ENCODE results near the gene MCTP2.
"Not testable (repeated sequence)": the region's sequence is repeated elsewhere in the genome, so short reads cannot be mapped to it uniquely, and the experiment has no call there.

MCTP2 gene

DNA sequence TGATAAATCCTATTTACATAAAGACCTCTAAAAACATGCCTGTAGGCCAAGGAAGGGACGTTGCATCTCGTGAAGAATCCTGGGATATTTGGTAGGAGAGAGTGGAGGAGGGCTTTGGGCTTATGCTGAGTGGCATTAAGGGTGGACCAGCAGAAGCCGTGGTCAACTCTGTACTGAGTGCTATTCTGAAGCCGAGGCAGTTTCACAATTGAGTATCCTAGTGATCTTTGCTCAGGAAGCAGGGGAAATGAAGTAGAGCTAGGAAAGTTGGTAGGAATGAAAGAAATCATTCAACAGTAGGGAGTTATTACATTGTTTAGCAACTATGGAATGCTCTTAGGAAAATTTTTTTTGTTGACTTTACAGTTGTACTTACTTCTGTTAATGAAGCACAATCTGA, 24.2 kb downstream of the MCTP2 start:
- peak overlapping the region; percentile 51; the same call in 1 of the 2 replicates for H3K9ac ChIP-seq (ENCODE audit: low read length)
- H3K9me3 ChIP-seq (ENCODE audit: insufficient read depth, low read length) = no peaks in the 10 kb centered on the region
- H3K27me3 ChIP-seq (ENCODE audit: low read length) = no peaks in the 10 kb centered on the region
- no peak overlapping the region for H3K4me3 ChIP-seq (ENCODE audit: insufficient read depth, low read length, poor library complexity, severe bottlenecking)
- no peaks in the 10 kb centered on the region for H3K9me2 ChIP-seq (replicated peaks; ENCODE audit: insufficient read depth, low read length)
- H3K36me3 ChIP-seq (ENCODE audit: low read length) = peaks cover 15% of the 10 kb centered on the region; the same call in 1 of the 2 replicates
- H3K27ac ChIP-seq (ENCODE audit: low read depth, low read length) = peak overlapping the region; percentile 98
- peaks cover 80% of the 10 kb centered on the region for H3F3A ChIP-seq (ENCODE audit: insufficient read depth)
- peaks cover 86% of the 10 kb centered on the region for H3K79me2 ChIP-seq (ENCODE audit: insufficient read depth, low read length)
- H4K20me1 ChIP-seq (ENCODE audit: low read depth, low read length) = no peaks in the 10 kb centered on the region
- H3K4me2 ChIP-seq (ENCODE audit: low read depth, low read length, poor library complexity, severe bottlenecking) = peak overlapping the region; percentile 90
- H2AFZ ChIP-seq (ENCODE audit: low read depth, low read length, severe bottlenecking) = no peak overlapping the region
- TF ChIP-seq EZH2phosphoT487 (conservative IDR thresholded peaks at IDR 0.05; ENCODE audit: low read length) = no peak
- TF ChIP-seq, protein P1, sequence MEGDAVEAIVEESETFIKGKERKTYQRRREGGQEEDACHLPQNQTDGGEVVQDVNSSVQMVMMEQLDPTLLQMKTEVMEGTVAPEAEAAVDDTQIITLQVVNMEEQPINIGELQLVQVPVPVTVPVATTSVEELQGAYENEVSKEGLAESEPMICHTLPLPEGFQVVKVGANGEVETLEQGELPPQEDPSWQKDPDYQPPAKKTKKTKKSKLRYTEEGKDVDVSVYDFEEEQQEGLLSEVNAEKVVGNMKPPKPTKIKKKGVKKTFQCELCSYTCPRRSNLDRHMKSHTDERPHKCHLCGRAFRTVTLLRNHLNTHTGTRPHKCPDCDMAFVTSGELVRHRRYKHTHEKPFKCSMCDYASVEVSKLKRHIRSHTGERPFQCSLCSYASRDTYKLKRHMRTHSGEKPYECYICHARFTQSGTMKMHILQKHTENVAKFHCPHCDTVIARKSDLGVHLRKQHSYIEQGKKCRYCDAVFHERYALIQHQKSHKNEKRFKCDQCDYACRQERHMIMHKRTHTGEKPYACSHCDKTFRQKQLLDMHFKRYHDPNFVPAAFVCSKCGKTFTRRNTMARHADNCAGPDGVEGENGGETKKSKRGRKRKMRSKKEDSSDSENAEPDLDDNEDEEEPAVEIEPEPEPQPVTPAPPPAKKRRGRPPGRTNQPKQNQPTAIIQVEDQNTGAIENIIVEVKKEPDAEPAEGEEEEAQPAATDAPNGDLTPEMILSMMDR (IDR thresholded peaks at IDR 0.05; ENCODE audit: insufficient read depth, low read length, poor library complexity, severe bottlenecking) = no peak

DNA sequence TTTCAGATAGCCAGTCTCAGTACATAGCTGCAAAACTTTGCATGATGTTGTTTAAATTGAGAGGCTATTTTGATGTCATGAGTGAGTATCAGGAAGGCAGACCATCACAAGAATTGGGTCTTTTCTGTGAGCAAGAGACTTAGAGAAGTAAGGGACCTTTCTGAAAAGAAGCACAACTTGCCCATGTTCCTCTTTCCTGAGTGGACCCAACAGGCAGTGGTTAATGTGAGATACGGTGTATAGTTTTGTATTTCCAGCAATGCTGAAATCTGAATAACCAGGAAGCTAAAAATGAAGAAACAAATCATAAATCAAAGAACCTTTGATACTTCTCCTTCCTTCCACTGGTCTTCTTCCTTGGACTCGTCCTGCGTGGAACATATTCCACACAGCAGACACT, 25.1 kb downstream of the MCTP2 start:
- Histone ChIP-seq H3K9me3 (ENCODE audit: insufficient read depth, low read length) (no peaks in the 10 kb centered on the region), H3K4me3 (ENCODE audit: insufficient read depth, low read length, poor library complexity, severe bottlenecking) (no peak overlapping the region), H2AFZ (ENCODE audit: low read depth, low read length, severe bottlenecking) (no peak overlapping the region), H4K20me1 (ENCODE audit: low read depth, low read length) (no peaks in the 10 kb centered on the region), H3K9ac (ENCODE audit: low read length) (peak overlapping the region; percentile 51), H3K9me2 (replicated peaks; ENCODE audit: insufficient read depth, low read length) (no peaks in the 10 kb centered on the region), H3K36me3 (ENCODE audit: low read length) (peaks cover 15% of the 10 kb centered on the region; the same call in 1 of the 2 replicates), H3F3A (ENCODE audit: insufficient read depth) (peaks cover 82% of the 10 kb centered on the region), H3K79me2 (ENCODE audit: insufficient read depth, low read length) (peaks cover 86% of the 10 kb centered on the region), H3K4me2 (ENCODE audit: low read depth, low read length, poor library complexity, severe bottlenecking) (peak overlapping the region; percentile 90), H3K27me3 (ENCODE audit: low read length) (no peaks in the 10 kb centered on the region), H3K27ac (ENCODE audit: low read depth, low read length) (peak overlapping the region; percentile 98)
- TF ChIP-seq, protein P1 (IDR thresholded peaks at IDR 0.05; ENCODE audit: insufficient read depth, low read length, poor library complexity, severe bottlenecking) = no peak
- TF ChIP-seq EZH2phosphoT487 (conservative IDR thresholded peaks at IDR 0.05; ENCODE audit: low read length) = no peak

DNA sequence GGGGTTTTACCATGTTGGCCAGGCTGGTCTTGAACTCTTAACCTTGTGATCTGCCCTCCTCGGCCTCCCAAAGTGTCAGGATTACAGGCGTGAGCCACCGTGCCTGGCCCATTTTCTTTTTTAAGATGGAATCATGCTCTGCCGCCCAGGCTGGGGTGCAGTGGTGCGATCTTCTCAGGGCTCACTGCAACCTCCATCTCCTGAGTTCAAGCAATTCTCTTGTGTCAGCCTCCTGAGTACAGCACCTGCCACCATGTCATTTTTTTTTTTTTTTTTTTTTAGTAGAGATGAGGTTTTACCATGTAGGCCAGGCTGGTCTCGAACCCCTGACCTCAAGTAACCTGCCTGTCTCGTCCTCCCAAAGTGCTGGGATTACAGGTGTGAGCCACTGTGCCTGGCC, 26.4 kb downstream of the MCTP2 start:
- H2AFZ ChIP-seq (ENCODE audit: low read depth, low read length, severe bottlenecking); H3K9me2 ChIP-seq (replicated peaks; ENCODE audit: insufficient read depth, low read length); H4K20me1 ChIP-seq (ENCODE audit: low read depth, low read length); H3K4me3 ChIP-seq (ENCODE audit: insufficient read depth, low read length, poor library complexity, severe bottlenecking); H3K9me3 ChIP-seq (ENCODE audit: insufficient read depth, low read length); H3K27me3 ChIP-seq (ENCODE audit: low read length); H3K36me3 ChIP-seq (ENCODE audit: low read length): not testable (repeated sequence)
- Histone ChIP-seq H3F3A (ENCODE audit: insufficient read depth) (peaks cover 90% of the 10 kb centered on the region), H3K9ac (ENCODE audit: low read length) (peak overlapping the region; percentile 51), H3K4me2 (ENCODE audit: low read depth, low read length, poor library complexity, severe bottlenecking) (peak overlapping the region; percentile 90), H3K27ac (ENCODE audit: low read depth, low read length) (peak overlapping the region; percentile 98), H3K79me2 (ENCODE audit: insufficient read depth, low read length) (peaks cover 87% of the 10 kb centered on the region)

DNA sequence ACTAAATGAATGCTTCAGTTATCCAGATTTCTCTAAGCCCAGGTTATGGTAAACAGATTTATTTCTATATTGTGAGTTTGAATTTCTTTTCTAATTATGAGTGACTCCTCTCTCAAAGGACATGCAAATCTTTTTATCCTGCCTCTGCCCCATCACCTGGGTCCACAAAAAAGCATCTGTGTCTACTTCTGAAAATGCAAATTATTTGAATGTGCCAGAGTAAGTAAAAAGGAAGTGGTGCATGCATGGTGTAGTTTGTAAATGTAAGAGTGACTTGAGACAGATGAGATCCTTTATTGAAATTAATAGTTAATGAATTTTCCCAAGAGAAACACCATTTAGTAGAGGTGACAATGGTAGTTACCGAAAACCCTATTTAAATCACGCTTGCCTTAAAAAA, 26.9 kb downstream of the MCTP2 start:
- Histone ChIP-seq H3K36me3 (ENCODE audit: low read length) (0 out of 2 replicates have a peak, but pooled peaks cover 5% of the 10 kb centered on the region), H3K9me2 (replicated peaks; ENCODE audit: insufficient read depth, low read length) (no peaks in the 10 kb centered on the region), H3K9ac (ENCODE audit: low read length) (peak overlapping the region; percentile 51), H3K4me3 (ENCODE audit: insufficient read depth, low read length, poor library complexity, severe bottlenecking) (peak overlapping the region; percentile 31), H3K9me3 (ENCODE audit: insufficient read depth, low read length) (no peaks in the 10 kb centered on the region), H3K27me3 (ENCODE audit: low read length) (no peaks in the 10 kb centered on the region), H3F3A (ENCODE audit: insufficient read depth) (peaks cover 90% of the 10 kb centered on the region), H3K4me2 (ENCODE audit: low read depth, low read length, poor library complexity, severe bottlenecking) (peak overlapping the region; percentile 90), H3K79me2 (ENCODE audit: insufficient read depth, low read length) (peaks cover 87% of the 10 kb centered on the region), H3K27ac (ENCODE audit: low read depth, low read length) (peak overlapping the region; percentile 98), H4K20me1 (ENCODE audit: low read depth, low read length) (no peaks in the 10 kb centered on the region), H2AFZ (ENCODE audit: low read depth, low read length, severe bottlenecking) (no peak overlapping the region)
- TF ChIP-seq, protein P1 (IDR thresholded peaks at IDR 0.05; ENCODE audit: insufficient read depth, low read length, poor library complexity, severe bottlenecking) = no peak
- no peak for TF ChIP-seq EZH2phosphoT487 (conservative IDR thresholded peaks at IDR 0.05; ENCODE audit: low read length)
